ENCODE data around the gene ZBTB37.

- TF ChIP-seq CTCF (IDR thresholded peaks at IDR 0.05) (no peak), POLR2A (IDR thresholded peaks at IDR 0.05) (no peak)
Observed at GRCh38 chr1:173823781-173824314, 44.3 kb upstream of the ZBTB37 start.
